HG03439 (cell line): ENCODE data around the gene RIC1.
"Not testable (repeated sequence)": the region's sequence is repeated elsewhere in the genome, so short reads cannot be mapped to it uniquely, and the experiment has no call there.

Source experiments
- ATAC-seq: cut with Tn5 transposase; IDR thresholded peaks from one replicate; pipeline ENCODE4 v1.9.1; 2021; ENCODE audit warnings: mild to moderate bottlenecking, moderate library complexity; ENCODE audit not compliant: unreplicated experiment

The RIC1 gene

GRCh38 chr9:5628530-5629311 is at the start of gene RIC1:
Gene RIC1, plus strand, starts transcription at chr9:5629107. Its CDS starts 203 bp downstream, at chr9:5629310.
- peak; percentile 61 for ATAC-seq

- ATAC-seq = no peak
These were observed 49.0 kb upstream of the RIC1 start for GRCh38 chr9:5579881-5580280.

- ATAC-seq = no peak
These were observed 48.3 kb upstream of the RIC1 start for GRCh38 chr9:5580650-5581049.

GRCh38 chr9:5581706-5582105 is 47.2 kb upstream of the RIC1 start:
- not testable (repeated sequence) for ATAC-seq

GRCh38 chr9:5582835-5583195 is 46.1 kb upstream of the RIC1 start:
- ATAC-seq = peak; percentile 46

- ATAC-seq = no peak
These were observed 42.5 kb upstream of the RIC1 start for GRCh38 chr9:5586391-5586802.

- ATAC-seq = no peak
These were observed 41.9 kb upstream of the RIC1 start for GRCh38 chr9:5587024-5587423.

- ATAC-seq = no peak
These were observed 36.7 kb upstream of the RIC1 start for GRCh38 chr9:5592231-5592630.

GRCh38 chr9:5592904-5593303 is 36.0 kb upstream of the RIC1 start:
- no peak for ATAC-seq

GRCh38 chr9:5593904-5594303 is 35.0 kb upstream of the RIC1 start:
- peak; percentile 67 for ATAC-seq

GRCh38 chr9:5596173-5596572 is 32.7 kb upstream of the RIC1 start:
- ATAC-seq = no peak

GRCh38 chr9:5608298-5609225 is 20.3 kb upstream of the RIC1 start:
- peak; percentile 62 for ATAC-seq

GRCh38 chr9:5609226-5609596 is 19.7 kb upstream of the RIC1 start:
- no peak for ATAC-seq

- ATAC-seq = no peak
These were observed 18.4 kb upstream of the RIC1 start for GRCh38 chr9:5610491-5610890.

- no peak for ATAC-seq
These were observed 17.4 kb upstream of the RIC1 start for GRCh38 chr9:5611321-5612184.

- ATAC-seq = no peak
These were observed 16.7 kb upstream of the RIC1 start for GRCh38 chr9:5612185-5612530.

GRCh38 chr9:5614192-5614591 is 14.7 kb upstream of the RIC1 start:
- ATAC-seq = no peak

GRCh38 chr9:5614985-5615384 is 13.9 kb upstream of the RIC1 start:
- no peak for ATAC-seq

GRCh38 chr9:5617749-5618148 is 11.2 kb upstream of the RIC1 start:
- peak; percentile 83 for ATAC-seq

- ATAC-seq = no peak
These were observed 8.4 kb upstream of the RIC1 start for GRCh38 chr9:5620494-5620893.

GRCh38 chr9:5621327-5621726 is 7.6 kb upstream of the RIC1 start:
- no peak for ATAC-seq
